Central memory CD4-positive, alpha-beta T cell (primary cell): ENCODE results near the gene GP1BA.

ENCODE experiments used
- DNase-seq: peaks from one replicate; pipeline ENCODE4 v3.0.0; 2022
- total RNA-seq, 3 experiments: gene quantifications; one replicate each; lab custom pipeline; 2026; lab: John Stamatoyannopoulos, UW

Gene GP1BA
- total RNA-seq: 0 reads per million in 3 experiments

GRCh38 chr17:4931963-4932362 lies at the start of gene GP1BA:
TSS of gene GP1BA (plus strand) at chr17:4932277. CDS start at chr17:4932605, 328 bp downstream.
- no peak for DNase-seq

- DNase-seq: no peak
Measured at GRCh38 chr17:4884489-4884888, 47.6 kb upstream of the GP1BA start.

GRCh38 chr17:4886830-4887229 lies 45.2 kb upstream of the GP1BA start:
- DNase-seq: no peak

GRCh38 chr17:4887581-4887980 lies 44.5 kb upstream of the GP1BA start:
- no peak for DNase-seq

- DNase-seq: no peak
Measured at GRCh38 chr17:4891411-4892410, 40.4 kb upstream of the GP1BA start.

- DNase-seq: no peak
Measured at GRCh38 chr17:4892499-4893221, 39.4 kb upstream of the GP1BA start.

- DNase-seq: no peak
Measured at GRCh38 chr17:4893272-4893671, 38.8 kb upstream of the GP1BA start.

GRCh38 chr17:4893721-4894560 lies 38.1 kb upstream of the GP1BA start:
- no peak for DNase-seq

GRCh38 chr17:4895121-4895520 lies 37.0 kb upstream of the GP1BA start:
- no peak for DNase-seq

GRCh38 chr17:4895657-4896331 lies 36.3 kb upstream of the GP1BA start:
- no peak for DNase-seq

- no peak for DNase-seq
Measured at GRCh38 chr17:4896332-4897197, 35.5 kb upstream of the GP1BA start.

- no peak for DNase-seq
Measured at GRCh38 chr17:4897198-4897687, 34.8 kb upstream of the GP1BA start.

GRCh38 chr17:4897785-4898184 lies 34.3 kb upstream of the GP1BA start:
- no peak for DNase-seq

GRCh38 chr17:4898351-4898750 lies 33.7 kb upstream of the GP1BA start:
- DNase-seq: no peak

- DNase-seq: no peak
Measured at GRCh38 chr17:4898927-4899326, 33.1 kb upstream of the GP1BA start.

GRCh38 chr17:4899341-4900230 lies 32.5 kb upstream of the GP1BA start, which contains the start of gene C17orf107:
TSS of gene C17orf107 (plus strand) at chr17:4899536. CDS start at chr17:4899763, 227 bp downstream.
- DNase-seq: peak; percentile 95

GRCh38 chr17:4900231-4901107 lies 31.6 kb upstream of the GP1BA start:
- DNase-seq: peak; percentile 80

GRCh38 chr17:4901108-4901647 lies 30.9 kb upstream of the GP1BA start:
- DNase-seq: no peak
